Esophagus muscularis mucosa (tissue), 4 donors: ENCODE results near the gene NPEPL1. TPM values are rescaled to one million over a fixed set of nuclear protein-coding genes. Genes with fewer than 3 reads are reported as not detected.
A peak's percentile ranks its signal among the peaks of the same experiment; 100 is the strongest.

Experiments used
- DNase-seq: peaks from one replicate; pipeline ENCODE4 v3.0.0-alpha.2; 2017; ENCODE audit errors: extremely low spot score
- H3K27ac ChIP-seq, 4 donors: fragments of 200-600 bp; sonication (generic); replicated peaks in 1 of 4; 1 replicate in 3 of 4; 2 replicates in 1 of 4; pipeline ENCODE4 v1.5.1; 2016 to 2019; ENCODE audit warnings: mild to moderate bottlenecking in 1 of 4
- H3K27me3 ChIP-seq, 4 donors: fragments of 200-600 bp; sonication (generic); one replicate each; pipeline versions ENCODE4 v1.5.1 to v1.6.0; 2016 to 2019
- H3K36me3 ChIP-seq, 4 donors: fragments of 200-600 bp; sonication (generic); one replicate each; pipeline ENCODE4 v1.5.1; 2016 to 2019
- H3K4me1 ChIP-seq, 4 donors: fragments of 200-600 bp; sonication (generic); one replicate each; pipeline ENCODE4 v1.5.1; 2016 to 2019
- H3K4me3 ChIP-seq, 4 donors: fragments of 200-600 bp; sonication (generic); 1 replicate in 2 of 4; 2 replicates in 2 of 4; pipeline ENCODE4 v1.5.1; 2016 to 2019; ENCODE audit warnings: mild to moderate bottlenecking in 4 of 4, moderate library complexity in 1 of 4
- H3K9me3 ChIP-seq, 4 donors: fragments of 200-600 bp; sonication (generic); 1 replicate in 3 of 4; 2 replicates in 1 of 4; pipeline ENCODE4 v1.5.1; 2016 to 2019
- EP300 ChIP-seq: sonication (generic); formaldehyde crosslinking; IDR thresholded peaks from one replicate; pipeline ENCODE4 v1.6.1; 2017; ENCODE audit warnings: antibody characterized with exemption
- POLR2A ChIP-seq: fragments of 450-650 bp; IDR thresholded peaks from one replicate; pipeline ENCODE4 v1.6.1; 2017; ENCODE audit warnings: antibody characterized with exemption, moderate library complexity, mild to moderate bottlenecking, low read depth
- POLR2AphosphoS5 ChIP-seq, 2 donors: sonication (generic); formaldehyde crosslinking; IDR thresholded peaks; one replicate each; pipeline ENCODE4 v1.6.1; 2017; ENCODE audit warnings: antibody characterized with exemption in 2 of 2
- WGBS: methylation state at CpG from one replicate; pipeline ENCODE4 v1.1.5; 2018; 5-methylcytosine and 5-hydroxymethylcytosine counted together
- intact Hi-C: fragments of 100-400 bp; cut with DNase I; formaldehyde crosslinking; loops from one replicate; pipeline ENCODE4 v1.15.1; 2023
- total RNA-seq, 4 donors: library from RNA; depleted of rRNA; stranded (reverse); fragments of >200 nt; gene quantifications; one replicate each; pipeline versions ENCODE4 v1.1.0 to v1.2.1, GENCODE V29; 2016
- TF ChIP-seq, protein P1 (sequence below), 3 experiments: fragments of 200-600 bp in 2 of 3; fragments of 450-650 bp in 1 of 3; sonication (generic) in 2 of 3; IDR thresholded peaks; one replicate each; pipeline ENCODE4 v1.5.1; 2017 to 2019; ENCODE audit warnings: antibody characterized with exemption in 3 of 3, mild to moderate bottlenecking in 2 of 3, moderate library complexity in 1 of 3

The NPEPL1 gene
- total RNA-seq, 4 donors from 2014 or later, result 29.0 to 59.0 (median 50.5) TPM

DNA sequence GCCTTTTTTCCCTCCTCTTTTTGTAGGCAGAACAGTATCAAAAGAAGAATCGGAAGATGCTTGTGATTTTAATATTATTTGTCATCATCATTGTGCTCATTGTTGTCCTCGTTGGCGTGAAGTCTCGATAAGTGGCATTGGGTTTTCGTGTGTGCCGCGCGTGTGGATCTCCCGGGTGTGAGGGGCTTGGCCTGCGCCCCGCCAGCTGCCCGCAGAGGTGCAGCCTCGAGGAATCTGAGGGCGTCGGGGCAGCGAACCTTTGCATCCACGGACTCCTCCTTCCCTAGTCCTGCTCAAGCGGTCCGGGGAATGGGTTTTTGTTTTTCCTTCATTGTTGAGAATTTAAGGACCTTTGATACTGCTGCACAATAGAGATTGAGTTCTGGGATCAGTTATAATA is 16.4 kb upstream of the NPEPL1 start:
- 89% methylated on average over 19 of the region's 19 CpGs for WGBS
- intact Hi-C loops, result no loop called here

GRCh38 chr20:58677079-58677604 is 15.5 kb upstream of the NPEPL1 start:
- Histone ChIP-seq H3K27ac (no peak overlapping the region), H3K9me3 (no peaks in the 10 kb centered on the region), H3K36me3 (peaks cover 34 to 87% (median 76%) of the 10 kb centered on the region in 4 donors), H3K4me3 (no peak overlapping the region), H3K4me1 (no peaks in the 10 kb centered on the region), H3K27me3 (no peaks in the 10 kb centered on the region)
- peak; percentile 31 for DNase-seq
- TF ChIP-seq POLR2A, result no peak
- TF ChIP-seq POLR2AphosphoS5 (IDR thresholded peaks at IDR 0.05), result no peak
- TF ChIP-seq EP300, result no peak
- TF ChIP-seq, protein P1, sequence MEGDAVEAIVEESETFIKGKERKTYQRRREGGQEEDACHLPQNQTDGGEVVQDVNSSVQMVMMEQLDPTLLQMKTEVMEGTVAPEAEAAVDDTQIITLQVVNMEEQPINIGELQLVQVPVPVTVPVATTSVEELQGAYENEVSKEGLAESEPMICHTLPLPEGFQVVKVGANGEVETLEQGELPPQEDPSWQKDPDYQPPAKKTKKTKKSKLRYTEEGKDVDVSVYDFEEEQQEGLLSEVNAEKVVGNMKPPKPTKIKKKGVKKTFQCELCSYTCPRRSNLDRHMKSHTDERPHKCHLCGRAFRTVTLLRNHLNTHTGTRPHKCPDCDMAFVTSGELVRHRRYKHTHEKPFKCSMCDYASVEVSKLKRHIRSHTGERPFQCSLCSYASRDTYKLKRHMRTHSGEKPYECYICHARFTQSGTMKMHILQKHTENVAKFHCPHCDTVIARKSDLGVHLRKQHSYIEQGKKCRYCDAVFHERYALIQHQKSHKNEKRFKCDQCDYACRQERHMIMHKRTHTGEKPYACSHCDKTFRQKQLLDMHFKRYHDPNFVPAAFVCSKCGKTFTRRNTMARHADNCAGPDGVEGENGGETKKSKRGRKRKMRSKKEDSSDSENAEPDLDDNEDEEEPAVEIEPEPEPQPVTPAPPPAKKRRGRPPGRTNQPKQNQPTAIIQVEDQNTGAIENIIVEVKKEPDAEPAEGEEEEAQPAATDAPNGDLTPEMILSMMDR (IDR thresholded peaks at IDR 0.05), result no peak
- WGBS, result 92% methylated on average over 5 of the region's 5 CpGs
- intact Hi-C loops, result no loop called here

More for the DNA sequence above, 16.4 kb upstream of the NPEPL1 start:
- no peaks in the 10 kb centered on the region for H3K9me3 ChIP-seq
- H3K27me3 ChIP-seq, result no peaks in the 10 kb centered on the region
- peak; percentile 57 for DNase-seq
- H3K4me3 ChIP-seq, result no peak overlapping the region
- H3K27ac ChIP-seq, result no peak overlapping the region
- TF ChIP-seq POLR2AphosphoS5 (IDR thresholded peaks at IDR 0.05), result no peak
- TF ChIP-seq, protein P1 (IDR thresholded peaks at IDR 0.05), result no peak
- TF ChIP-seq POLR2A, result no peak
- no peak for TF ChIP-seq EP300
- peaks cover 34 to 95% (median 82%) of the 10 kb centered on the region in 4 donors for H3K36me3 ChIP-seq
- peaks cover 0 to under 1% (median 0%) of the 10 kb centered on the region in 4 donors for H3K4me1 ChIP-seq

- Histone ChIP-seq H3K27ac (no peak overlapping the region), H3K9me3 (no peaks in the 10 kb centered on the region), H3K4me1 (no peaks in the 10 kb centered on the region), H3K36me3 (peaks cover 34 to 80% (median 71%) of the 10 kb centered on the region in 4 donors), H3K27me3 (no peaks in the 10 kb centered on the region), H3K4me3 (no peak overlapping the region)
- TF ChIP-seq POLR2AphosphoS5 (IDR thresholded peaks at IDR 0.05) (no peak), POLR2A (no peak), EP300 (no peak)
- TF ChIP-seq, protein P1 (IDR thresholded peaks at IDR 0.05), result no peak
- 89% methylated on average over 5 of the region's 5 CpGs for WGBS
- DNase-seq, result peak; percentile 45
- intact Hi-C loops, result no loop called here
Measured at GRCh38 chr20:58677808-58678207, 14.8 kb upstream of the NPEPL1 start.

DNA sequence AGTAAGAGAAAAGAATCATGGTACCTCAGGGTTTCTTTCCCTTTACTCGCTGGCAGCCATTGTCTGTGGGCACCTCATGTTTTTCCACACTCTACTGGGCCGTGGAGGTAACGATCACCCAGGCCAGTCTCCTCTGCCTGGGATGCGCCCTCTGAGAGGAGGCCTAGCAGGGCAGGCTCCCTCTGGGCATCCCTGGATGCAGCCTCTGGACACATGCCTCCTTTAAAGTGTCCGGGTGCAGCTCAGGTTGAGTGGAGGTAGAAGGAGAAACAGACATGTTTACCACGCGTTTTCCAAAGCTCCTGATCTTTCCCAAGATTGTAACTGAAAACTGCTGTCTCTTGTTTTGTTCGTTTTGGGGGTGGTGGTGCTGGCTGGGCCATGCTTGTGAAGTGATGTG is 13.8 kb upstream of the NPEPL1 start:
- no peaks in the 10 kb centered on the region for H3K27me3 ChIP-seq
- peak; percentile 68 for DNase-seq
- WGBS, result 86% methylated on average over 8 of the region's 8 CpGs
- TF ChIP-seq POLR2A, result no peak
- no peak for TF ChIP-seq POLR2AphosphoS5 (IDR thresholded peaks at IDR 0.05)
- TF ChIP-seq, protein P1 (IDR thresholded peaks at IDR 0.05), result no peak
- TF ChIP-seq EP300, result no peak
- no peaks in the 10 kb centered on the region for H3K4me1 ChIP-seq
- H3K36me3 ChIP-seq, result peaks cover 34 to 70% (median 61%) of the 10 kb centered on the region in 4 donors
- no peaks in the 10 kb centered on the region for H3K9me3 ChIP-seq
- no peak overlapping the region for H3K27ac ChIP-seq
- H3K4me3 ChIP-seq, result no peak overlapping the region
- intact Hi-C loops, result no loop called here
